Amniotic epithelial cell (primary cell): Measurements from ENCODE around the gene PURA.
A peak's percentile ranks its signal among the peaks of the same experiment; 100 is the strongest.

Experiments
- DNase-seq: peaks from one replicate; pipeline ENCODE4 v3.0.0-alpha.2; 2010; ENCODE audit warnings: low read depth

Gene PURA

DNA sequence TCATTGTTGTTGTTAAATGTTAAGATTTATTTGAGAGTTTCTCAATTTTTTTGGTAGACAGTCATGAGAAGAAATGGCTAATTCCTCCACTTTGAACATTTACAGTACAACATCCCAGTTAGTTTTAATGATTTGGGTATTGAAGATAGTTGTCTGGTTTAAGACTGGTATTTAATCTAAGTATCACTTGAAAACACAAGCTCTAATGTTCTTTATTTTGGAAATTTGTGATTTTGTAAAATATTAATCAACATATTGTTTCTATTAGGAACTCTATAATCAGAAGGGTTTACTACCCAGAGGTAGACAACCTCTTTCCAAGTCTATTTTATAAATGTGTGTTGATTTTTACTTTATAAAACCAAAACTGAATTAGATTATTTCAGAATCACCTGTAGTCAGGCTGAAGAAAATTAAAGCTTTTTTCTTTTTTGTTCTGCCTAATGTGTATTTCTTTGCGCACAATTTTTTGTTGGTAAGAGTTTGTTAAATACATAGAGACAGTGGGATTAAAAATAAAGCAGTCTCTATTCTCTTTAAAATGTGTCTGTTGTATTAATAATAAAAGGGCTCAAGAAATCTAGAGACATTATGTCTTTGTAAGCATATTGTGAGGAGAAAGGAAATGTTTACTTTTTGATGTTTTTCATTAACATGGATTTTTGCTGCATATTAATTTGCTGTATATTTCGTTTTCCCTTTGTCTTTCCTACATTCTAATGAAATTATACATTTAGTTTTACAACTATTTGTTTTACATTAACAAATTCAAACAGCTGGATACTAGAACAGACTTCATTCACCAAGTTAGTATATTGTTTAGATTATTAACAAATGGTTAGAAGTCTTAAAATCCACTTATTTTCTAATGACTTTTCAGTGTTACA is 3.9 kb upstream of the PURA start:
- DNase-seq = no peak

DNA sequence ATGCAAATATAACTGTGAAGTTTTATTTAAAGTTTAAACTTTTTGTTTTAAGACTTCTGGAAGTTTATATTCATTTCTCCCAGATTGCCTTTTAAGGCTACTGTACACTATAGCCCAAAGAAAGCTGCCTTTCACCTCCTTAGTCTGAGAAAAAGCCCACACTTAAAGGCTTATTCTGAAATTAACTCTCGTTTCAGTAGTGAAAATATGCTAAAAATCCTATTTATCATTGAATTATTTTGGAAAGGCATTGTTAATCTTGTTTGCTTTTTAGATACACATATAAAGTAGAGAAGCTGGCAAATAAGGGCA is 3.3 kb upstream of the PURA start:
- no peak for DNase-seq

DNA sequence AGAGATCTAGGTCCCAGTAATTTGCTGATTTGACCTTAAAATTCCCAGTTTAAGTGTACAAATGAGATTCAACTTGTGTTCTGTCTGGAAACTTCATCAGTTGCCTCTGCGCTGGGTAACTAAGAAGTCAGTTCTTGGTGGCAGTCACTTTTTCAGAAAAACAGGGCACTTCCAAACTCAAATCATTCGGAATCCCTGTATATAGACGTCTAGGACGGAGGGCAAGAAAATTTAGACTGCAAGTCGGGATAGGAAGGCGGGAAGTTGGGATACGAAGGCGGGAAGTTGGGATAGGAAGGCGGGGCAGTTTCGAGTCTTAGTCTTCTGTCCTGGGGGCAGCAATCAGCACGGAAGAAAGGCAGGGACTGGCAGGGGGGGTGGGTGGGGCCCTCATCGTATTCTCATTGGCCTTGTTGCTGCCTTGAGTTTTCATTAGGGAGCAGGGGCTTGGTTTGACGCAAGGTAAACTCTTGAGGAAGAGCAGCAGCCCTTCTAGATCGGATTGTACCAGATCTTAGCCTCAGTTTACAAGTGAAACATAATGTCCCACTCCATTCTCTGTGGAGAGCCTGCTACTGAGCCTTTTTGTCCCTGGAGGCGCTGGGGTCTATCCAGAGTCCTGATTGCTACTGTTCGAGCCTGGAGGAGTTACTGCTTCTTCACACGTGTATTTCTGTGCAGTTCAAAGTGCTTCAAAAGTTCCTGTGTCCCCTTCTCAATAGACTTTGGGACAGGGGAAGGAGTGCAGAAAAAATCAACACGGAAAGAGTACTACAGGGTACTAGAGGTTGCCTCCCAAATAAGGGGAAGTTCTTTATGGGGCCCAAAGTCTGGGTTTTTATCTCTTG is 2.7 kb upstream of the PURA start:
- no peak for DNase-seq

DNA sequence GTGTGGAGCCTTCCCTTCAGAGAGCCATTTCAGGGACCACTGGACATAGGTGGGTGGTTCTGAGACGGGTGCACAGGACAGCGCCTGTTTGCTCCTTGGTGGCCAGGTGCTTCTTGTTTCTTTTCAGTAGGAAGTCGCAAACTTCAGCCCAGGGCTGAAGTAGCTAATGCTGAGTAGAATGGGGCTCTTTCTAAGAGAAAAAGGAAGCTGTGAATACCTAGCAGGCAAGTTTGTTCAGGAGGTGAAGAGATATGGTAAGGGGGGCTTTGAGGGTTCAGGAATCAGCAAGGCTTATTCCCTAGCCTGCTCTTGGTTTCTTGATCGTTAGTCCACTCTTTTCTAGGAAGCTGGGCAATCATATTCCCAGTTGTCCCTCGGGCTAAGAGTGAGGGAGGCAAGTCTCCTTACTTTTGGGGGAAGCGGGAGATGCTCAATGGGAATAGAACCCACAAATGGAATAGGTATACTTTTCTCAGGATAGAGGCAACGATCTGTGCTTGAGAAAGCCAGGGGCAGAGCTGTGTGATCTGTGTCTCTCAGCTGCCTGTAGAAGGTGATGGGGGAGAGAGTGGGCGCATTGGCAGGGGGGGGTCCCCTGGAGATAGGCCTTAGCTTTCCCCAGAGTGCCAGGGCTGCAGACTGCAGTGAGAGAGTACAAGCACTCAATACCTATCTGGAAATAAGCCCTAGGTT is 1.9 kb upstream of the PURA start:
- no peak for DNase-seq

DNA sequence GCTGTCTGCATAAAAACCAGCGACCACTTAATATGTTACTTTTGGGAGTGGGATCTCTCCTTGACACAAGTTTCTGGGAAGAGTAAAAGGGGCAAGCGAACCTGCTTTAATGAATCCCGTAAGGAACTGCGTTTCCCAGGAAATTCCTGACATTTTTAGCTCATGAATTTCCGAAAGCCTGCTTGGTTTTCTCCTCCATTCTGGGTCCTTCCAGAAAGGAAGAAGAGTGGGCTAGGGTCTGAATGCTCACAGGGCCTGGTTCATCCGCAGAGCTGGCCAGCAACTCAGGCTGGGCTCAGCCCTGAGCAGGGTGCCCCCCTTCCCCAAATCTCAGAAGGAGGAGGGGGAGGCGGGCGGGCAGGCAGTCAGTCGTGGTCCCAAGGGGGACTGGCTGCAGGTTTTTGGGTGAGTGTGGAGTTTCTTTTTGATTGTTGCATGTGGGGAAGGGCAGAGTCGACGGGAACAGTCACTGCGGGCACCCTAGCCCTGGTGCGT is 1.2 kb upstream of the PURA start:
- peak; percentile 14 for DNase-seq

DNA sequence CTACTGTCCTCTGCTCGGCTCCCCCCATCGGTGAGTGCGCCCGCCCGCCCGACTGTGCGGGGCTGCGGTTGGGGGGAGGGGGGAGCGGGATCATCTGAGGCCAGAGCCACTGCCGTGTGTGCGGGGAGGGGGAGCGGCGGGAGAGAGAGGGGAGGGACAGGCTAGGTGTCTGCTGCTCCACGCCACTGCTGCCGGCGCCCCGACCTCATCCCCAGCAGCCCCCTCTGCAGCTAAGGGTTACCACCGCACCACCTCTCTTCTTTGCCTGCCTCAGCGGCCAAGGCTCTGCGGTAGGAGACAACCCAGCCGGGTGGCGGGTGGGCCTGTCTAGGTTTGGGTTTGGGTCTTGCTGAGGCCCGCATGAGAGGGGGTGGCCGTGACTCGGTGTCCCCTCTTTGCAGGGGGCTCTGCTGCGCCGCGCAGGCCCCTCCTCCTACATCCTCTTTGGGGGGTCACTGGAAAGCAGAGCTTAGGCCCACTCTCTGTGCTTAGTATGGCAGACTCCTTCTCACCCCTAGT is 670 bp upstream of the PURA start:
- DNase-seq = no peak

DNA sequence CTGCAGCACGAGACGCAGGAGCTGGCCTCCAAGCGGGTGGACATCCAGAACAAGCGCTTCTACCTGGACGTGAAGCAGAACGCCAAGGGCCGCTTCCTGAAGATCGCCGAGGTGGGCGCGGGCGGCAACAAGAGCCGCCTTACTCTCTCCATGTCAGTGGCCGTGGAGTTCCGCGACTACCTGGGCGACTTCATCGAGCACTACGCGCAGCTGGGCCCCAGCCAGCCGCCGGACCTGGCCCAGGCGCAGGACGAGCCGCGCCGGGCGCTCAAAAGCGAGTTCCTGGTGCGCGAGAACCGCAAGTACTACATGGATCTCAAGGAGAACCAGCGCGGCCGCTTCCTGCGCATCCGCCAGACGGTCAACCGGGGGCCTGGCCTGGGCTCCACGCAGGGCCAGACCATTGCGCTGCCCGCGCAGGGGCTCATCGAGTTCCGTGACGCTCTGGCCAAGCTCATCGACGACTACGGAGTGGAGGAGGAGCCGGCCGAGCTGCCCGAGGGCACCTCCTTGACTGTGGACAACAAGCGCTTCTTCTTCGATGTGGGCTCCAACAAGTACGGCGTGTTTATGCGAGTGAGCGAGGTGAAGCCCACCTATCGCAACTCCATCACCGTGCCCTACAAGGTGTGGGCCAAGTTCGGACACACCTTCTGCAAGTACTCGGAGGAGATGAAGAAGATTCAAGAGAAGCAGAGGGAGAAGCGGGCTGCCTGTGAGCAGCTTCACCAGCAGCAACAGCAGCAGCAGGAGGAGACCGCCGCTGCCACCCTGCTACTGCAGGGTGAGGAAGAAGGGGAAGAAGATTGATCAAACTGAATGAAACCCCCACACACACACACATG is 654 bp downstream of the PURA start:
- DNase-seq = peak; percentile 70

DNA sequence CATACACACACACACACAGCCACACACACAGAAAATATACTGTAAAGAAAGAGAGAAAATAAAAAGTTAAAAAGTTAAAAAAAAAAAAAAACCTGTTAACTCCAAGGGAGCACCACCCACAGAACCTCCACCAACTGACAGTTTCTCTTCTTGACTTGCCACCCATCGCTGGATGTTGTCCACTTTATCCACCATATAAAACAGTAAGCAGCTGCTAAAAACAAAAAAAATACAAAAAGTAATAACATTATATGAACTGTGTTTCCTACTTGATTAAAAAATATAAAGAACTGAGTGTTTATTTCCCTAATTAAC is 1.2 kb downstream of the PURA start:
- no peak for DNase-seq

DNA sequence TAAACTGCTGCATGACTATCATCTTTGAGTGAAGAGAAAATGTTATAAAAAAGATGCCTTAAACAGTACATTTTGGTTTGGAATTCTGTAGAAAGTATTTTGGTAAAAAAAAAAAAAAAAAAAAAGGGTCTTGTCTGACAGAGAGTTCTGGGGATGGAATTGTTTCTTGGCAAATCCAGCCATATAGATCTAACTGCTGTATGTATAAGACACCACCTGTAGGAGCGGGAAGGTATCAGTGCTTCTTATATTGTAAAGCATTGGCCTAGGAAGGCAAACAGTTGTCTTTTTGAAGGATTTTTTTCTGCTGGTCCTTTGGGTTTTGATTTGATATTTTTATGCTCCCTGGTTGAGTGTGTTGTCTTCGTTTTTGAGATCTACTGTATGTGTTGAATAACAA is 2.8 kb downstream of the PURA start:
- no peak for DNase-seq

DNA sequence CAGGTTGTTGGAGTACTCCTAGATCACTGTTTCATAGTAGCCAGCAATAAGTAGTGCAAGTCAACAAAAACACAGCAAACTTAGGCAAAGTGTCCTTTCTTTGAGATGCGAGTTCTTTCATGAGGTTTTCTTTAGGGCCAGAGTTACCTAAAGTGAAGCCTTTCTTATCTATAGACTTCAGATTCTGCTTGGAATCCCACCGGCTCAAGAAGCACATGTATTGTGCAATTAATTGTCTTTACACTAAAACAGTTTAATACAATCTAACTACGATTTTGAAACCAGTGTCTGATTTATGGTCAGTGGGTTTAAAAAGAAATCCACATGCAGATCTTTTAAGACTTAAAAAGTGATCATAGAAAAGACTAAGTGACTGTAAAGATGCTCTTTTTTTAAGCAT is 3.6 kb downstream of the PURA start:
- no peak for DNase-seq

DNA sequence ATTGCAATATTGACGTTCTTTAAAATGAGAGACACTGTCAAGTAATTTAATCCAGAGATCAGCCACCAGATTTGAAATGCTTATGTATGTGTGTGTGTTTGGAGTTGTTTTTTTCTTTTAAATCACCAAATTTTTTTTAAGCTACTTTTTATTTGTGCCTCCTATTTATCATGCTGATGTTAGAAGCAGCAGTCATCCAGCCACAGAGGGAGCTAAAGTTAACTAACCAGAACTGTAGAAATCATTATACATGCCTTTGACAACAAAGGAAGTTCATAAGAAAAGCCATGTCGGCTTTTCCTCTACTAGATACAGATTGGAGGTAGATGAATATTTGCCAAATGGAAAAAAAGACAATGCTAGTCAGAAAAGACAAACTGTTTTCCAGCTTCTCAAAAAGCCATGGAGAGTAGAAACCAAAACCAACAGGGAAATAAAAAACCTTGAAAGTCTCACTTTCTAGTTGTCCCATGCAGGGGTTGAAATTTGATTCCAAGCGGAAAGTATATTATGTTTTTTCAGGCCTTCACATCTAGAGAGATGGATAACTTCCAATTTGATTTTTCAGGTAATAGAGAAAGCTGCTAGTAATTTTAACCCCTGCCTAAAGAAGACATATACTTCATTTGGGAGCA is 4.5 kb downstream of the PURA start:
- no peak for DNase-seq

DNA sequence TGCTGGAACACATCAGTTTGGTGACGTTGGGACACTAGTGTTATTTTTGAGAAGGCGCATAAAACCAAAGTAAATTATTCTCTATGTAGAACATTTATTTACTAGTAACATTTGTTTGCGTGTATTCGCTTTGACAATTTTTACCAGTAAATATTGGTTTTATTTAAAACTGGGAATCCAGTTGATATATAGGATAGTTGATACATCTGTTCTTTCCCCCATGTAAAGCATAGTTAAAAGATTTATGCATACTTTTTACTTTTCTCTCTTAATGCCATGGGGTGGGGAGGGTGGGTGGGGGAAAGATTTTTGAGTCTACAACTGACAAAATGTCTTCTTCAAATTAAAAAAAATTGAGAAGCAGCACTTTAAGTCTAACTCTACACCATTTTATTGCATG is 11.7 kb downstream of the PURA start, which contains the start of gene IGIP:
Gene IGIP (plus strand): TSS at position 301 of the 400 bp plus-strand sequence. CDS start 2,540 bp downstream, outside the sequence.
- DNase-seq = no peak

DNA sequence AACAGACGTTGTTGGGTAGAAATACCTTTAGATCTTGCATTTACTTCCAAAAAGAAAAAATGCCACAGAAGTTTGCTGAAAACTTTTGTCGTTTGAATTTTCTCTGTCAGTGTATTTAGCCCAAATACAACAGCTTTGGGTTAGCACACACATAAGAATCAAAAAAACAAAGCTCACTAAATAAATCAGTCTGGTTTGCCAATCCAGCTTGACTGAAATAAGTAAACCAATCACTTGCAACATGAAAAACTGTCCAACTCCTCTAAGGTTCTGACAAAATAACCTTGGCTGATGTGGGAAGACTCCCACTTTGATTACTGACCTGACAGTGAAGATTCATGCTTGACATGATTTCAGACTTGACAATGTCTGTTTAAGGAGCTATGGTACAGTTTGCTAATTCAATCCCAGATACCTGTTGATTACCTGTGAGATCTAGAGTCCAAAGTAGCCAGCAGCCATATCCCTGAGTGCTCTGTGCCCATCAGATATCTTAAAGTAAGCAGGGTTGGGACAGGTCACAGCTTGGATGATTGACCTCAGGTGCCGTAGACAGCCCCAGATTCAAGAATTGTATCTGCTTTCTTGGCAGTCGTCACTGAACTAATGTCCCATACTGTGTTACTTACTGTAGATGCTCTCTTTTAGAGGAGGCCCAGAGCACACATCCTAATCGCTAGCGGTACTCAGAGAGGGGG is 12.6 kb downstream of the PURA start:
- DNase-seq = no peak

DNA sequence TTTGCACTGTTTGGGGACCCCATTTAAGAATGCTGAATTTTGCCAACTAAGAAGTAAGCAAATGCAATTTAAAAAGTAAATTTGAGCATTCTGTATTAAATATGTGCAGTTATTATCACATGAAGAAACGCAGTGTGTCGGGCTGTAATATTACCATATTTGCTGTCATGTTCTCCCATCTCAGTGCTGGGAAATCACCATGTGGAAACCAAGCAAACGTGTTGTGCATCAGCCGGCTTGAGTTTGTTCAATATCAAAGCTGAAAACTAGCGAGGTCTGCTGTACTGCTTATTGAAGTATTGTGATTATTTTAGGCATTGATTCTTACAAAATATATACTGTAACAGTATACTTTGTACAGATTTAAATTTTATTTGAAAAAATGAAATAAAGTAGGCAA is 14.5 kb downstream of the PURA start:
- DNase-seq = no peak

DNA sequence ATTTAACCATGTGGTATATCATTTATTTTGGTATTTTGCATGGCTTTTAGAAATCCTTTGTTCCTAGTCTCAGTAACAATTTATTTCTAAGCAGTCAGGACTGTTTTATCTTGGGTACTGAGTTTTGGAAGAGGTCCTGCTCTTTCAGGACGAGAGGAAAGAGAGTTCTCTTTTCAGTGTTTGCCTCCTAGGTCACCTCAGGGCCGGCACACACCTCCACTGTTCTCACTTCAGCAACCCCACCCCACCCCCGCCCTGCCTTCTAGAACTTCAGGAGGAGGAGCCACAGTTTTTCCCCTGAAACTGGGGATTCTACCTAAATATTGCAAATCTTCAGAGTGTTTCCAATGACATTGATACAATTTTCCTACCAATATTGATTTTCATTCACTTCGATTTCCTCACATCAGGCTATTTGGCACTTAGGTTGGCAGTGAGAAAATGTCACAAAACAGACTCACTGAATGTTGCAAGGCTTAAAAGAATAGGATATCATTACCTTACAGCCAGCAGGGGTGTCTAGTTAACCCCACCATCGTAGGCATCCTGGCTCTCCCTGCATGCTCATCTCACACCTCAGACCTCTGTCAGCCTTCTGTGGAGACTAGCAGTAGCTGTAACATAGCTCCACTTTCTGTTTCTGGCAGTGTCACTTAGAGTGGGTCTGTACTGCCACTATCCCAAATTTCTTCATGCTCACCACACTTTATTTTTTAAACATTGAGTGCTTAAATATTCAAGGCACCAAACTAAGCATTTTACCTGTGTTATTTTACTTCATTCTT is 17.2 kb downstream of the PURA start:
- no peak for DNase-seq

DNA sequence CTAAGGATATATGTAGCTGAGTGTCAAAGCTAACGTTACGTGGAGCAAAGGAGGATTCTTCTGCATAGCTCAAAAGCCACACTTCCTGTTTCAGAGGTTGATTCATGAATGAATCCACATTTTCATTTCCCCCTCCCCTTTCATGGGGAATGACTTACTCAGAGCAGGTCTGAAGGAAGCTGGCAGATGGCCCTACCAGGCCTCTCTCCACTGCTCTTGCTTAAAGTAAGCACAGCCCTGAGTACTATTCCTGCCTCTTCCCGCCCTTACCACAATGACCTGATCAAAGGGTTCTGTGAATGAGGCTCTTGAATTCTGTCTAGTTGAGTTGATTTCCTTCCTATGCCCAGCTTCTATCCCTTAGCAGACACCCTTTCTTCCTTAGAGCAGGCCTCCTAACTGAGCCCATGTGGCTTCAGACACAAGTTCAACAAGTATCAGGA is 18.1 kb downstream of the PURA start:
- DNase-seq = peak; percentile 90

DNA sequence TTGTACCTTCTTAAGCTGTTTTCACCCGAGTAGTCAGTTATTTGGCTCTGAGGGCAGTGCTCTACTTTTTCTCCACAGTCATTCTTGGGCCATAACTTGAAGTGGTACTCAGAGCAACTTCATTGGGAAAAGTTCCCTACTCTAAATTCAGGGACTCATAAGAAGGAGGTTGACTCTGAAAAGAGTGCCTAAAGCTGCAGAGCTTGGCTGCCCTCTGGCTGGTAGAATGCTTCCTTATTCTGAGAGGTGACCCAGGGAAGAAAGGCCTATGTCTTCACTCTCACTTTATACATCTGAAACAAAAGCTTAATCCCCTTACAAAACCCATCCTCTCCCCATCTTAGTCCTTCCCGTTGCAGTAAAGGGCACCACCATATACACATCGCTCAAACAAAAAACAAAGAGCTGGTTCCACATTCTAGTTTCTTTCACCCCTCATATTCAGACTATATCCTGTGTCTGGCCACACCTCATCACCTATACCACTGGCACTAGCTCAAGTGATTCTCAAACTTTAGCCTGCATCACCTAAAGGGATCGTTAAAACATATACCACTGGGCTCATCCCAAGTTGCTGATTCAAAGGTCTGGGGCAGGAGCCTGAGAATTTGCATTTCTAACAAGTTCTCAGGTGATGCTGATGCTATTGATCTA is 19.7 kb downstream of the PURA start:
- DNase-seq = no peak

DNA sequence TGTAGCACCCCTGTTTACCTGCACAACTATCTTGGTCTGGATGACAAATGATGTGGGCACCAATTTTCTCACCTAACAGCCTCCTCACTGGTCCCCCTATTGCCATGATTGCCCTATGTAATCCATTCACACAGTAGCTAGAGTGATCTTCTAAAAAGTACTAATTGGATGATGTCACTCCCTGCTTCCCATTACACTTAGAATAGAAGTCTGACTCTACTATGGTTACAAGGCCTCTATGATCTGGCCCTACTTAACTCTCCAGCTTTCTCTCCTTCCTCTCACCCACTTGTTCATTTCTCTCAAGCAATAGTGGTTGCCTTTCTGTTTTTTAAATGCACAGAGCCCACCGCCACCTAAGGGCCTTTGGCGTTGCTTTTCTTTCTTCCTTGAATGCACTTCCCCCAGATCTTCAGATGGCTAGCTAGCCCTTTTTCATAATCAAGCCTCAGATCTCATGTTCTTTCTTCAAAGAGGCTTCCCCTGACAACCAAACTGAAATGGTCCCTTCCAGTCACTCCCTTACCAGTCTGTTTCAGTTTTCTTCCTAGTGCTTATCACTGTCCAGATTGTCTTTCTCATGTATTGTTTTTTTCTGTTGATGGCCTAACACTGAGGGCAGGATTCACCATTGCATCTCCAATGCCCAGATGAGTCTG is 20.5 kb downstream of the PURA start:
- no peak for DNase-seq
